ENCODE results near the gene PRRC2C.

- TF ChIP-seq, protein P1, sequence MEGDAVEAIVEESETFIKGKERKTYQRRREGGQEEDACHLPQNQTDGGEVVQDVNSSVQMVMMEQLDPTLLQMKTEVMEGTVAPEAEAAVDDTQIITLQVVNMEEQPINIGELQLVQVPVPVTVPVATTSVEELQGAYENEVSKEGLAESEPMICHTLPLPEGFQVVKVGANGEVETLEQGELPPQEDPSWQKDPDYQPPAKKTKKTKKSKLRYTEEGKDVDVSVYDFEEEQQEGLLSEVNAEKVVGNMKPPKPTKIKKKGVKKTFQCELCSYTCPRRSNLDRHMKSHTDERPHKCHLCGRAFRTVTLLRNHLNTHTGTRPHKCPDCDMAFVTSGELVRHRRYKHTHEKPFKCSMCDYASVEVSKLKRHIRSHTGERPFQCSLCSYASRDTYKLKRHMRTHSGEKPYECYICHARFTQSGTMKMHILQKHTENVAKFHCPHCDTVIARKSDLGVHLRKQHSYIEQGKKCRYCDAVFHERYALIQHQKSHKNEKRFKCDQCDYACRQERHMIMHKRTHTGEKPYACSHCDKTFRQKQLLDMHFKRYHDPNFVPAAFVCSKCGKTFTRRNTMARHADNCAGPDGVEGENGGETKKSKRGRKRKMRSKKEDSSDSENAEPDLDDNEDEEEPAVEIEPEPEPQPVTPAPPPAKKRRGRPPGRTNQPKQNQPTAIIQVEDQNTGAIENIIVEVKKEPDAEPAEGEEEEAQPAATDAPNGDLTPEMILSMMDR (IDR thresholded peaks at IDR 0.05) = no peak
- no peak for TF ChIP-seq POLR2A (IDR thresholded peaks at IDR 0.05)
Measured at GRCh38 chr1:171628225-171628624, 142.9 kb downstream of the PRRC2C start.

Measured in testis (tissue), 2 donors.